Endothelial cell of umbilical vein (primary cell): ENCODE data around the gene TTYH2. TPM values are rescaled to one million over a fixed set of nuclear protein-coding genes. Genes with fewer than 3 reads are reported as not detected.

Experiments used
- BruUV-seq: library from RNA; stranded (reverse); fragments of 400-500 nt; replicated peaks from 2 replicates; lab custom pipeline; 2021; lab: Mats Ljungman, UMichigan
- CTCF ChIA-PET: fragments of 300-600, 350-600 bp; sonication (Branson Sonifier 250); formaldehyde crosslinking; loops from one replicate; lab custom pipeline; 2021; ENCODE audit warnings: antibody characterized with exemption, inconsistent platforms; lab: Charles Lee
- POLR2A ChIA-PET: fragments of 300-600, 350-600 bp; sonication (Branson Sonifier 250); formaldehyde crosslinking; loops from one replicate; lab custom pipeline; 2021; ENCODE audit warnings: antibody characterized with exemption, inconsistent platforms; lab: Charles Lee
- DNase-seq: peaks from one replicate; pipeline ENCODE4 v3.0.0-alpha.2; 2011; ENCODE audit warnings: low read depth, low spot score
- FAIRE-seq: peaks from 2 replicates; lab custom pipeline; 2011; peaks lifted over from hg19 to GRCh38; lab: Jason Lieb, UNC
- H2AFZ ChIP-seq: 2 replicates; pipeline ENCODE4 v1.6.0; 2012; ENCODE audit warnings: low read depth, low read length, control low read depth, inconsistent platforms
- H3K27ac ChIP-seq: 2 replicates; pipeline ENCODE4 v1.5.1; 2011; ENCODE audit warnings: low read depth, mild to moderate bottlenecking, control low read depth, low read length, moderate library complexity; ENCODE audit not compliant: insufficient read depth
- H3K27me3 ChIP-seq, 2 experiments: 2 replicates each; pipeline versions ENCODE4 v1.6.0 to v1.6.1; 2011; ENCODE audit warnings: low read length in 2 of 2, mixed read lengths in 1 of 2; ENCODE audit not compliant: control insufficient read depth in 2 of 2, insufficient read depth in 2 of 2
- H3K36me3 ChIP-seq, 2 experiments: 2 replicates in 1 of 2; 3 replicates in 1 of 2; pipeline ENCODE4 v1.5.1; 2011; ENCODE audit warnings: low read length in 2 of 2, mild to moderate bottlenecking in 1 of 2, moderate library complexity in 1 of 2; ENCODE audit not compliant: control insufficient read depth in 2 of 2, insufficient read depth in 2 of 2; ENCODE audit errors: extremely low read depth in 1 of 2
- H3K4me1 ChIP-seq: 3 replicates; pipeline ENCODE4 v1.5.1; 2011; ENCODE audit warnings: mild to moderate bottlenecking, low read length; ENCODE audit not compliant: control insufficient read depth, insufficient read depth; ENCODE audit errors: extremely low read depth
- H3K4me2 ChIP-seq: 2 replicates; pipeline ENCODE4 v1.6.1; 2011; ENCODE audit warnings: low read length, control low read depth, mixed read lengths; ENCODE audit not compliant: insufficient read depth
- H3K4me3 ChIP-seq, 3 experiments: fragments of 200-600 bp in 1 of 3; sonication (generic), shearing (Covaris generic) in 1 of 3; replicated peaks in 1 of 3; 2 replicates each; pipeline ENCODE4 v1.5.1; 2011 to 2016; ENCODE audit warnings: control low read depth in 3 of 3, low read length in 3 of 3, mild to moderate bottlenecking in 2 of 3, inconsistent platforms in 1 of 3, low read depth in 1 of 3, moderate library complexity in 1 of 3; ENCODE audit not compliant: insufficient read depth in 1 of 3
- H3K79me2 ChIP-seq: 2 replicates; pipeline ENCODE4 v1.6.0; 2012; ENCODE audit warnings: low read length, inconsistent platforms; ENCODE audit not compliant: control insufficient read depth, insufficient read depth
- H3K9ac ChIP-seq: replicated peaks from 2 replicates; pipeline ENCODE3; 2011; ENCODE audit warnings: low read length, control low read depth; ENCODE audit not compliant: insufficient read depth; ENCODE audit errors: extremely low read depth
- H3K9me1 ChIP-seq: replicated peaks from 3 replicates; pipeline ENCODE4 v1.6.0; 2011; ENCODE audit warnings: mild to moderate bottlenecking, low read length; ENCODE audit not compliant: control insufficient read depth, insufficient read depth; ENCODE audit errors: extremely low read depth
- H3K9me3 ChIP-seq: replicated peaks from 2 replicates; pipeline ENCODE4 v1.5.1; 2012; ENCODE audit warnings: low read length, inconsistent platforms; ENCODE audit not compliant: control insufficient read depth, insufficient read depth
- H4K20me1 ChIP-seq: replicated peaks from 2 replicates; pipeline ENCODE3; 2011; ENCODE audit warnings: mild to moderate bottlenecking, low read length; ENCODE audit not compliant: control insufficient read depth, insufficient read depth; ENCODE audit errors: extremely low read depth
- EZH2 ChIP-seq: IDR thresholded peaks from 2 replicates; pipeline ENCODE4 v1.6.1; 2012; ENCODE audit warnings: borderline replicate concordance, low read depth, mild to moderate bottlenecking, moderate library complexity, low read length, inconsistent platforms; ENCODE audit not compliant: severe bottlenecking
- FOS ChIP-seq: IDR thresholded peaks from 2 replicates; pipeline ENCODE4 v1.6.1; 2011; ENCODE audit warnings: mild to moderate bottlenecking, low read length, moderate library complexity, borderline replicate concordance; ENCODE audit not compliant: insufficient read depth
- GATA2 ChIP-seq: IDR thresholded peaks from 2 replicates; pipeline ENCODE4 v1.7.0; 2011; ENCODE audit warnings: low read depth, mild to moderate bottlenecking, moderate library complexity, mixed read lengths, low read length; ENCODE audit not compliant: insufficient read length, insufficient read depth
- JUN ChIP-seq: IDR thresholded peaks from 2 replicates; pipeline ENCODE4 v1.6.1; 2011; ENCODE audit warnings: borderline replicate concordance, low read depth; ENCODE audit not compliant: insufficient read length, insufficient read depth
- MYC ChIP-seq: IDR thresholded peaks from one replicate; pipeline ENCODE4 v1.6.1; 2011; ENCODE audit warnings: mild to moderate bottlenecking, low read depth, low read length
- POLR2A ChIP-seq: IDR thresholded peaks from 2 replicates; pipeline ENCODE4 v1.6.1; 2012; ENCODE audit warnings: low read depth, mild to moderate bottlenecking, control low read depth, low read length
- POLR2AphosphoS5 ChIP-seq: IDR thresholded peaks from 2 replicates; pipeline ENCODE4 v1.6.1; 2012; ENCODE audit warnings: low read depth, mild to moderate bottlenecking, control low read depth, low read length, moderate library complexity; ENCODE audit not compliant: insufficient read depth
- dilution Hi-C: fragments of 300-500 bp; cut with MboI; formaldehyde crosslinking; loops from one replicate; pipeline ENCODE4 v1.15.0; 2019; ENCODE audit warnings: low sequenced_read_pairs; ENCODE audit not compliant: extremely low pct_ligation_motif_present
- intact Hi-C: fragments of 100-400 bp; cut with micrococcal nuclease; formaldehyde crosslinking; loops from one replicate; pipeline ENCODE4 v1.10.0; 2022
- polyA plus RNA-seq, 4 experiments: library from polyadenylated mRNA; depleted of rRNA in 3 of 4; stranded (reverse) in 3 of 4; unstranded in 1 of 4; fragments of >200 nt; gene quantifications; 2 replicates each; pipeline versions ENCODE4 v1.2.1 to v1.2.3, GENCODE V29; 2011 to 2012; ENCODE audit warnings: missing spikeins in 1 of 4
- total RNA-seq: library from RNA; stranded (reverse); gene quantifications from 2 replicates; pipeline ENCODE4 v1.2.3, GENCODE V29; 2021
- TF ChIP-seq, protein P1 (sequence below), 2 donors: IDR thresholded peaks; 1 replicate in 1 of 2; 2 replicates in 1 of 2; pipeline ENCODE4 v1.5.1; 2011; ENCODE audit warnings: low read length in 2 of 2, mild to moderate bottlenecking in 2 of 2, moderate library complexity in 2 of 2, control low read depth in 1 of 2, inconsistent platforms in 1 of 2, low read depth in 1 of 2; ENCODE audit not compliant: insufficient read depth in 1 of 2; ENCODE audit errors: extremely low read depth in 1 of 2
- TF ChIP-seq, protein P2 (sequence below): IDR thresholded peaks from 2 replicates; pipeline ENCODE4 v1.6.1; 2011; ENCODE audit not compliant: insufficient read depth, insufficient read length

The TTYH2 gene
- total and polyA plus RNA-seq, 2 donors (not counting 3 experiments of a cell fraction or from before 2014, with no cell fraction given), result 0.75 to 2.0 TPM

DNA sequence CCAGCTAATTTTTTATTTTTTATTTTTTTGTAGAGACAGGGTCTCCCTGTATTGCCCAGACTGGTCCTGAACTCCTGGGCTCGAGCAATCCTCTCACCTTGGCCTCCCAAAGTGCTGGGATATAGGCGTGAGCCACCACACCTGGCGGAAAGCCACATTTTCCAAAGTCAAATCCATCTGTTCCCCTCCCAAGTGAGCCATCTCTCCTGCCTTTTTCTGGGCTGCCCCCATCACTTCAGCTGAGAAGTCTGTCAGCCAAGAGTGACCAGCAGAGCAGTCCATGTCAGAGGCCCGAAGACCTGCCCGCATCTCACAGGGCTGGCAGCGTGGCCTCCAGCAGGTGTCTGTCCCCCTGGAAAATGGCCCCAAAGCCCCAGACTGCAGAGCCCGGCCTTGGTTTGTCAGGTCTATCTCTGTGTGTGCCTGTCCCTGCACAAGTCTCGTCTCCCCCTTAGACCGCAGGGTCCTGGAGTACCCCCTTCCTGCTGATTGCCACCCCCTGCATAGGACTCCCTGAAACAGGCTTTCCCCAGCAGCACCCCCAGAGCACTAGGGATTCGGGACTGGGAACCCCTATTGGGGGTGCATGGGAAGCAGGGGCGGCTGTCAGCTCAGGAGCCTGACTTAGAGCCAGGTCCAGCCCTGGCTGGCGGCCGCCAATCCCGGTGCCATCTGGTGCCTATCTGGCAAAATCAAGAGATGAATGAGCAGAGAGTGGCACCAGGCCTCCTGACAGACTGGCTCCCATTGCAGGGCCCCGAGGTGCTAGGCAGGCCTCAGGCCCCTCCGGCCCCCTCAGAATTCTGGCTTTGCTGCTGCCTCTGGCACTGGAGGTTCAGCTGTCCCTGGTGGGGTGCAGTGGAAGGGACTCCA lies 7.8 kb downstream of the TTYH2 start:
- Histone ChIP-seq H4K20me1 (no peaks in the 10 kb centered on the region), H3K27me3 (no peaks in the 10 kb centered on the region), H3K4me1 (no peaks in the 10 kb centered on the region), H3K9ac (no peak overlapping the region), H3K79me2 (no peaks in the 10 kb centered on the region), H3K9me3 (no peaks in the 10 kb centered on the region), H2AFZ (no peak overlapping the region), H3K9me1 (no peaks in the 10 kb centered on the region), H3K36me3 (no peaks in the 10 kb centered on the region), H3K4me2 (no peak overlapping the region), H3K27ac (no peak overlapping the region), H3K4me3 (no peak overlapping the region)
- no peak for DNase-seq
- TF ChIP-seq, protein P1, sequence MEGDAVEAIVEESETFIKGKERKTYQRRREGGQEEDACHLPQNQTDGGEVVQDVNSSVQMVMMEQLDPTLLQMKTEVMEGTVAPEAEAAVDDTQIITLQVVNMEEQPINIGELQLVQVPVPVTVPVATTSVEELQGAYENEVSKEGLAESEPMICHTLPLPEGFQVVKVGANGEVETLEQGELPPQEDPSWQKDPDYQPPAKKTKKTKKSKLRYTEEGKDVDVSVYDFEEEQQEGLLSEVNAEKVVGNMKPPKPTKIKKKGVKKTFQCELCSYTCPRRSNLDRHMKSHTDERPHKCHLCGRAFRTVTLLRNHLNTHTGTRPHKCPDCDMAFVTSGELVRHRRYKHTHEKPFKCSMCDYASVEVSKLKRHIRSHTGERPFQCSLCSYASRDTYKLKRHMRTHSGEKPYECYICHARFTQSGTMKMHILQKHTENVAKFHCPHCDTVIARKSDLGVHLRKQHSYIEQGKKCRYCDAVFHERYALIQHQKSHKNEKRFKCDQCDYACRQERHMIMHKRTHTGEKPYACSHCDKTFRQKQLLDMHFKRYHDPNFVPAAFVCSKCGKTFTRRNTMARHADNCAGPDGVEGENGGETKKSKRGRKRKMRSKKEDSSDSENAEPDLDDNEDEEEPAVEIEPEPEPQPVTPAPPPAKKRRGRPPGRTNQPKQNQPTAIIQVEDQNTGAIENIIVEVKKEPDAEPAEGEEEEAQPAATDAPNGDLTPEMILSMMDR (IDR thresholded peaks at IDR 0.05; ENCODE audit: extremely low read depth in 1 of 2, insufficient read depth in 1 of 2, low read depth in 1 of 2, low read length in 2 of 2), result no peak
- TF ChIP-seq, protein P2, sequence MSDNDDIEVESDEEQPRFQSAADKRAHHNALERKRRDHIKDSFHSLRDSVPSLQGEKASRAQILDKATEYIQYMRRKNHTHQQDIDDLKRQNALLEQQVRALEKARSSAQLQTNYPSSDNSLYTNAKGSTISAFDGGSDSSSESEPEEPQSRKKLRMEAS, result no peak
- no peak for TF ChIP-seq EZH2
- TF ChIP-seq JUN, result no peak
- no peak for TF ChIP-seq POLR2A
- no peak for TF ChIP-seq FOS
- no peak for TF ChIP-seq MYC
- no peak for TF ChIP-seq GATA2
- no peak for TF ChIP-seq POLR2AphosphoS5
- no TSS peak for BruUV-seq
- dilution Hi-C loops (no loop called here), intact Hi-C loops (no loop called here)
- ChIA-PET POLR2A (no interaction called here), CTCF (interaction anchor here (1.8 kb wide), 1 partner anchor 22 kb away, joined by 5 read pairs; no protein-coding TSS in a partner anchor)
- no peak for FAIRE-seq
